ENCODE results near the gene ZDHHC6. TPM values are rescaled to one million over a fixed set of nuclear protein-coding genes. Genes with fewer than 3 reads are reported as not detected.
"Not testable (repeated sequence)": the region's sequence is repeated elsewhere in the genome, so short reads cannot be mapped to it uniquely, and the experiment has no call there.

The ZDHHC6 gene
- total and polyA plus RNA-seq, 8 donors: 20.0 to 57.1 (median 25.5) TPM

GRCh38 chr10:112421731-112422130 is 25.0 kb downstream of the ZDHHC6 start:
- H3K4me3 ChIP-seq: no peak overlapping the region
- intact Hi-C loops (cut with DNase I; ENCODE audit: low total_unique reads): no loop called here
- no peaks in the 10 kb centered on the region for H3K27me3 ChIP-seq
- H3K9me3 ChIP-seq: no peaks in the 10 kb centered on the region
- H3K27ac ChIP-seq: no peak overlapping the region
- peaks cover 27 to 95% (median 80%) of the 10 kb centered on the region in 4 donors for H3K36me3 ChIP-seq
- no peak for DNase-seq
- WGBS, 5 donors: 77 to 95% (median 88%) methylated on average over 3 of the region's 3 CpGs
- no peaks in the 10 kb centered on the region for H3K4me1 ChIP-seq
- no peak for TF ChIP-seq POLR2AphosphoS5 (IDR thresholded peaks at IDR 0.05)
- TF ChIP-seq CTCF (IDR thresholded peaks at IDR 0.05): no peak
- TF ChIP-seq POLR2A (IDR thresholded peaks at IDR 0.05): no peak
- TF ChIP-seq EP300 (IDR thresholded peaks at IDR 0.05): no peak

GRCh38 chr10:112412696-112413095 is 34.0 kb downstream of the ZDHHC6 start:
- Histone ChIP-seq H3K36me3 (peaks cover 6 to 96% (median 70%) of the 10 kb centered on the region in 4 donors), H3K27ac (no peak overlapping the region), H3K4me1 (no peaks in the 10 kb centered on the region), H3K9me3 (no peaks in the 10 kb centered on the region), H3K4me3 (no peak overlapping the region), H3K27me3 (no peaks in the 10 kb centered on the region)
- no peak for TF ChIP-seq POLR2A (IDR thresholded peaks at IDR 0.05)
- TF ChIP-seq POLR2AphosphoS5 (IDR thresholded peaks at IDR 0.05): no peak
- no peak for TF ChIP-seq EP300 (IDR thresholded peaks at IDR 0.05)
- no peak for TF ChIP-seq CTCF (IDR thresholded peaks at IDR 0.05)
- 90 to 97% (median 93%) methylated on average over 2 of the region's 2 CpGs for WGBS, 5 donors
- DNase-seq: no peak
- intact Hi-C loops (cut with DNase I; ENCODE audit: low total_unique reads): no loop called here

GRCh38 chr10:112409755-112410154 is 37.0 kb downstream of the ZDHHC6 start:
- no peak for DNase-seq
- Histone ChIP-seq H3K36me3 (peaks cover 3 to 98% (median 79%) of the 10 kb centered on the region in 4 donors), H3K27me3 (no peaks in the 10 kb centered on the region), H3K4me1 (no peaks in the 10 kb centered on the region), H3K27ac (no peak overlapping the region), H3K4me3 (no peak overlapping the region), H3K9me3 (no peaks in the 10 kb centered on the region)
- no peak for TF ChIP-seq POLR2AphosphoS5 (IDR thresholded peaks at IDR 0.05)
- 63 to 83% (median 76%) methylated on average over 4 of the region's 4 CpGs for WGBS, 5 donors
- intact Hi-C loops (cut with DNase I; ENCODE audit: low total_unique reads): no loop called here

GRCh38 chr10:112409299-112409698 is 37.4 kb downstream of the ZDHHC6 start:
- WGBS, 5 donors: 60 to 85% (median 66%) methylated on average over 2 of the region's 2 CpGs
- Histone ChIP-seq H3K9me3 (no peaks in the 10 kb centered on the region), H3K4me3 (no peak overlapping the region), H3K27ac (no peak overlapping the region), H3K36me3 (peaks cover 3 to 98% (median 82%) of the 10 kb centered on the region in 4 donors), H3K27me3 (no peaks in the 10 kb centered on the region), H3K4me1 (no peaks in the 10 kb centered on the region)
- no peak for DNase-seq
- TF ChIP-seq CTCF (IDR thresholded peaks at IDR 0.05): no peak
- TF ChIP-seq EP300 (IDR thresholded peaks at IDR 0.05): no peak
- TF ChIP-seq POLR2AphosphoS5 (IDR thresholded peaks at IDR 0.05): no peak
- TF ChIP-seq POLR2A (IDR thresholded peaks at IDR 0.05): no peak
- intact Hi-C loops (cut with DNase I; ENCODE audit: low total_unique reads): no loop called here

- no peak for DNase-seq
- intact Hi-C loops (cut with DNase I; ENCODE audit: low total_unique reads): no loop called here
- WGBS, 5 donors: 34 to 75% (median 44%) methylated on average over 1 of the region's 1 CpG
- peaks cover 0 to 3% (median 1%) of the 10 kb centered on the region in 4 donors for H3K4me1 ChIP-seq
- peaks cover 3 to 95% (median 75%) of the 10 kb centered on the region in 4 donors for H3K36me3 ChIP-seq
- no peaks in the 10 kb centered on the region for H3K27me3 ChIP-seq
- TF ChIP-seq CTCF (IDR thresholded peaks at IDR 0.05) (no peak), EP300 (IDR thresholded peaks at IDR 0.05) (no peak), POLR2A (IDR thresholded peaks at IDR 0.05) (no peak), POLR2AphosphoS5 (IDR thresholded peaks at IDR 0.05) (no peak)
- no peak overlapping the region for H3K4me3 ChIP-seq
- no peak overlapping the region for H3K27ac ChIP-seq
- H3K9me3 ChIP-seq: no peaks in the 10 kb centered on the region
Measured at GRCh38 chr10:112407696-112408095, 39.0 kb downstream of the ZDHHC6 start.

GRCh38 chr10:112406806-112407205 is 39.9 kb downstream of the ZDHHC6 start:
- H3K4me3 ChIP-seq; DNase-seq; H3K4me1 ChIP-seq; H3K9me3 ChIP-seq; intact Hi-C loops (cut with DNase I; ENCODE audit: low total_unique reads); H3K27me3 ChIP-seq; H3K27ac ChIP-seq: not testable (repeated sequence)
- H3K36me3 ChIP-seq: peaks cover 3 to 95% (median 66%) of the 10 kb centered on the region in 4 donors
- 71 to 88% (median 80%) methylated on average over 2 of the region's 2 CpGs for WGBS, 5 donors
